Upper lobe of right lung (tissue), 1 donor: Measurements from ENCODE around the gene ENAH. TPM values are rescaled to one million over a fixed set of nuclear protein-coding genes. Genes with fewer than 3 reads are reported as not detected.

Experiments used
- ATAC-seq: fragments of 200-7000 bp; cut with Tn5 transposase; one replicate; pipeline ENCODE4 v1.9.1; 2020; ENCODE audit warnings: mild to moderate bottlenecking, moderate library complexity
- DNase-seq: peaks from one replicate; pipeline ENCODE4 v3.0.0-alpha.2; 2020
- H3K27ac ChIP-seq: fragments of 200-600 bp; one replicate; pipeline ENCODE4 v1.8.0; 2022
- H3K27me3 ChIP-seq: fragments of 200-600 bp; one replicate; pipeline ENCODE4 v1.8.0; 2022; ENCODE audit warnings: mild to moderate bottlenecking
- H3K36me3 ChIP-seq: fragments of 200-600 bp; one replicate; pipeline ENCODE4 v1.8.0; 2022
- H3K4me1 ChIP-seq: fragments of 200-600 bp; one replicate; pipeline ENCODE4 v1.8.0; 2022
- H3K4me3 ChIP-seq: fragments of 200-600 bp; one replicate; pipeline ENCODE4 v1.8.0; 2022; ENCODE audit warnings: mild to moderate bottlenecking
- H3K9me3 ChIP-seq: fragments of 200-600 bp; one replicate; pipeline ENCODE4 v1.8.0; 2022
- intact Hi-C: fragments of 100-400 bp; cut with DNase I; formaldehyde crosslinking; loops from one replicate; pipeline ENCODE4 v1.11.0; 2022
- total RNA-seq: library from RNA; stranded (reverse); fragmentation: NEBNext Ultra II Directional; extraction: Animal tissue kit (Norgen Biotek cat#: 25700); gene quantifications from one replicate; pipeline ENCODE4 v1.2.1, GENCODE V29; 2021
- TF ChIP-seq, protein P1 (sequence below): fragments of 200-600 bp; IDR thresholded peaks from one replicate; pipeline ENCODE4 v1.8.0; 2022; ENCODE audit warnings: antibody characterized with exemption
- donor health status: DM: no; HTN: yes; CAD: no; lungs with severe emphysema.

The ENAH gene
- total RNA-seq, 1 donor from 2014 or later, result 67.4 TPM

DNA sequence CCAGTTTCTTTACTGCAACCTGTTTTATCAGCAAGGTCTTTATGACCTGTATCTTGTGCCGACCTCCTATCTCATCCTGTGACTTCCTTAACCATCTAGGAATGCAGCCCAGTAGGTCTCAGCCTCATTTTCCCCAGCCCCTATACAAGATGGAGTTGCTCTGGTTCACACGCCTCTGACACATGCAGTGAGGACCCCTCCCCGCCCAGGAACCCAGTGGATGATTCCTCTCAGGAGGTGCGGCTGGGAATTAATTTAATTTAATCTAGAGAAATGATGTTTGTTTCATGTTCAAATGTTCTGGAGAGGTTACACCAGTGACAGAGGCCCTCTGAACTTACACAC, 186.1 kb downstream of the ENAH start:
- H3K4me1 ChIP-seq, result peaks cover 17% of the 10 kb centered on the region
- H3K4me3 ChIP-seq, result peak overlapping the region; percentile 48
- intact Hi-C loops, result no loop called here
- no peaks in the 10 kb centered on the region for H3K9me3 ChIP-seq
- TF ChIP-seq, protein P1, sequence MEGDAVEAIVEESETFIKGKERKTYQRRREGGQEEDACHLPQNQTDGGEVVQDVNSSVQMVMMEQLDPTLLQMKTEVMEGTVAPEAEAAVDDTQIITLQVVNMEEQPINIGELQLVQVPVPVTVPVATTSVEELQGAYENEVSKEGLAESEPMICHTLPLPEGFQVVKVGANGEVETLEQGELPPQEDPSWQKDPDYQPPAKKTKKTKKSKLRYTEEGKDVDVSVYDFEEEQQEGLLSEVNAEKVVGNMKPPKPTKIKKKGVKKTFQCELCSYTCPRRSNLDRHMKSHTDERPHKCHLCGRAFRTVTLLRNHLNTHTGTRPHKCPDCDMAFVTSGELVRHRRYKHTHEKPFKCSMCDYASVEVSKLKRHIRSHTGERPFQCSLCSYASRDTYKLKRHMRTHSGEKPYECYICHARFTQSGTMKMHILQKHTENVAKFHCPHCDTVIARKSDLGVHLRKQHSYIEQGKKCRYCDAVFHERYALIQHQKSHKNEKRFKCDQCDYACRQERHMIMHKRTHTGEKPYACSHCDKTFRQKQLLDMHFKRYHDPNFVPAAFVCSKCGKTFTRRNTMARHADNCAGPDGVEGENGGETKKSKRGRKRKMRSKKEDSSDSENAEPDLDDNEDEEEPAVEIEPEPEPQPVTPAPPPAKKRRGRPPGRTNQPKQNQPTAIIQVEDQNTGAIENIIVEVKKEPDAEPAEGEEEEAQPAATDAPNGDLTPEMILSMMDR, result no peak
- peak overlapping the region; percentile 93 for H3K27ac ChIP-seq
- no peak for ATAC-seq
- H3K27me3 ChIP-seq, result no peaks in the 10 kb centered on the region
- no peak for DNase-seq
- H3K36me3 ChIP-seq, result no peaks in the 10 kb centered on the region

DNA sequence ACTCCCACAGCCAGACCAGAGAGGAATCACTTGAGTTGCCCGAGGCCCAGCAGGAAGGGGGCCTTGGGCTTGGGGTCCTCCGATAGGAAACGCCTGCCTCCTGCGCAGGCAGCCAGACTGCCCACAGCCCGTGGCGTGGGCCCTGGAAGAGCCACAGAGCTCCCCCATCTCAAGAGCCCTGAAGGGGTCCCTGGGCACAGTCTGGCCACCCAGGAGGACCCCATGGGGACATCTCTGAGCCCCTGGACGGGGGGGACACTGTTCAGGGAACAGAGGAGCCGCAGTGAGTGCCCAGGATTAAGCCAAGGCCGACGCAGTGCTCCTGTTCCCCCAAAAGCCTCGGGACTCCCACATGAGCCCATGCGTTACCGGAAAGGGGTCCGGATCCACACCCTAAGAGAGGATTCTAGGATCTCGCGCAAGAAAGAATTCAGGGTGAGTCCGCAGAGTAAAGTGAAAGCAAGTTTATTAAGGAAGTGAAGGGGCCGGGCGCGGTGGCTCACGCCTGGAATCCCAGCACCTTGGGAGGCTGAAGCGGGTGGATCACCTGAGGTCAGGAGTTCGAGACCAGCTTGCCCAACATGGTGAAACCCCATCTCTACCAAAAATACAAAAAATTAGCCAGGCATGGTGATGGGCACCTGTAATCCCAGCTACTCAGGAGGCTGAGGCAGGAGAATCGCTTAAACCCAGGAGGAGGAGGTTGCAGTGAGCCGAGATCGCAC, 187.0 kb downstream of the ENAH start:
- H3K4me1 ChIP-seq, result peaks cover 17% of the 10 kb centered on the region
- no peak overlapping the region for H3K4me3 ChIP-seq
- no peak overlapping the region for H3K27ac ChIP-seq
- intact Hi-C loops, result no loop called here
- H3K36me3 ChIP-seq, result no peaks in the 10 kb centered on the region
- ATAC-seq (no peak), DNase-seq (no peak)
- H3K27me3 ChIP-seq, result no peaks in the 10 kb centered on the region
- TF ChIP-seq, protein P1, result no peak
- H3K9me3 ChIP-seq, result no peaks in the 10 kb centered on the region

DNA sequence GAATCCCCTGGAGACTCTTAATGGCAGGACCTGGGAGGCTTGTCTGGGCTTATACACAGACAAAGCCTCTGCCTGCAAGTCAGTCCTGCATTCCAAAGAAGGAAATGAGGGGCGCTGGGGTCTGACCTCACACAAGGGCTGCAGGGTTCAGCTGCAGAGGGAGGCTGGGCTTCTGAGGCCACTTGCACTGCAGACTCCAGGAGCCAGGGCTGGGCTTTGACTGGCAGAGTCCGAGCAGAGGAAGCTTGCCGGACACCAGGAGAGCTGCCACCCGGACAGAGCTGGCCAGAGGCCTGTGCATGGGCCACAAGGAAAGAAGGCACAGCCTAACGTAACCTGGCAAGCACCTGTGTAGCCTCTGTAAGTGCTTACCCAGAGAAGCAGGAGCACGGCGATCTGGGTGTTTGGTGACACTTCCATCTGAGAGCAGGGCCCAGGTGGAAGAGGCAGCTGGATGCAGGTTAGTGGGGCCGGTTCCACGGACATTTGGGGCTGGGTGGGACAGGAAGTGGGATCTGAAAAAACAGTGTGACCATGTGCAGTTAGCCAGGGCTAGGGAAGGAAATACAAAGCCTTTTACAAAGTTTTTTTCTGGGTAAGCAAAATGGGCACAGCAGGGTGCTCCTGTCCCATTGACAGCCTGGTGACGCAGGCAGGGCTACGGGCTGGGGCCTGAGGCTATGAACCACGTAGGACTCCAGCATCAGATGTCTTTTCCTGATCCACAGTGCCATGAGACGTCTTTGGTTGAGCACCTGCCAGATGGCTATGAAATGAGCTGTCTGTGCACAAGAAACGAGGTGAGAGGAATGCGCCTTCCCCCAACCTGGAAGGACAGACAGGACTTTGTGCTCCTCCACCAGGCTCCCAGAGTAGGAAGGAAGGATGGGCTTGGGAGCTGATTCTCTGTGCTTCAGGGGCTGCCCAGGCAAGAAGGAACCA, 187.8 kb downstream of the ENAH start:
- Histone ChIP-seq H3K4me3 (no peak overlapping the region), H3K4me1 (peaks cover 22% of the 10 kb centered on the region), H3K27ac (no peak overlapping the region), H3K9me3 (no peaks in the 10 kb centered on the region), H3K36me3 (no peaks in the 10 kb centered on the region), H3K27me3 (no peaks in the 10 kb centered on the region)
- DNase-seq (no peak), ATAC-seq (no peak)
- intact Hi-C loops, result no loop called here
- TF ChIP-seq, protein P1, result no peak

DNA sequence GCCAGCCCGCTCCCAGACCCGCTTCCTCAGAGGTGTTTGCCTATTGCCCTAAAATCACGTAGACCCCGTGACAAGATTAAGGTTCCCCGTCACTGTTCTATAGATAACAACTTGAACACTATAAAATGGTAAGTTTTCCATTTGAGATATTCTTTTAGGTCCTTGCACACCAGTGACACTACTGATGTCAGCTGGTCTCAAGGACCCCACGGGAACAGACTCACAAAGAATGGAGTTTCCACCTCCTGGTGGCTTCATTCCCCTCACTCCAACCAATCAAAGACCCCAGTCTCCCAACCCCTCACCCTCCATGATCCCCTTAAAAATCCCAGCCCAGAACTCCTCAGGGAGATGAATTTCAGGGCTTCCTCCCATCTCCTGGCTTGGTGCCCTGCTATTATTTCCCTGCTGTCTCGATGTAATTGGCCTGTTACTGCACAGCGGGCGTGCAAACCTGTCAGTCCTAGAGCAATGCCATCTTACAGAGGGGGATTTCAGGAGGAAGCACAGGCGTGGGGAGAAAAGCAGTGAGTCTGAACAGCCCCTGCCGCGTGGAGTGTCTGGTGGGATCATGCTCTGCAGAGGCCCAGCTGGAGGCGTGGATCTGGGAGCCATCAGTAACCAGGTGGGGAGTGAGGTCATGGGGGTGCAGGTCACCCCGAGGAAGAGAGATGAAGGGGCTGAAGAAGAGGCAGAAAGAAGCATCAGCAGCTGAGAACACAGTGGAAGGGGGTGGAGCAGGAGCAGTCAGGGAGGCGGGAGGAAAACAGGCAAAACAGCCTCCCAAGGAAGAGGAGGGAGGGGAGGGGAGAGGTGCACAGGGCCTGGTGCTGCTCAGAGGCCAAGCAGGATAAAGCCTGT, 190.0 kb downstream of the ENAH start:
- ATAC-seq (no peak), DNase-seq (no peak)
- H3K4me3 ChIP-seq, result no peak overlapping the region
- H3K27ac ChIP-seq, result no peak overlapping the region
- no peaks in the 10 kb centered on the region for H3K9me3 ChIP-seq
- intact Hi-C loops, result no loop called here
- TF ChIP-seq, protein P1, result no peak
- peaks cover 19% of the 10 kb centered on the region for H3K4me1 ChIP-seq
- no peaks in the 10 kb centered on the region for H3K27me3 ChIP-seq
- H3K36me3 ChIP-seq, result no peaks in the 10 kb centered on the region

DNA sequence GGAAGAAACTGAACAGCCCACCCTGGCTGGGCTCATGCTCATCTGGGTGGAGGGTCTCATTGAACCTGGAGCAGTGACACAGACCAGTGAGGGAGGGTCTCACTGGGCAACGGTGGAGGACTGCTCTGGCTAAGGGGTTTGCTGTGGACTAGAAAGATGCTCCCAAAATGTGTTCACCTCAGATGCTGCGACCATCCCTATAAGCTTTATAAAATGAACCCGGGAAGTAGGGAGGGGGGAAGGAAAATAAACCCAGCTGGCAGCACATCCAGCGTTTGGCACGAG, 190.6 kb downstream of the ENAH start:
- Histone ChIP-seq H3K4me3 (no peak overlapping the region), H3K4me1 (peaks cover 17% of the 10 kb centered on the region), H3K27ac (no peak overlapping the region), H3K27me3 (no peaks in the 10 kb centered on the region), H3K9me3 (no peaks in the 10 kb centered on the region), H3K36me3 (no peaks in the 10 kb centered on the region)
- no peak for DNase-seq
- intact Hi-C loops, result no loop called here
- TF ChIP-seq, protein P1, result no peak
- ATAC-seq, result no peak
